HG03108 (cell line): ENCODE data around the gene E4F1.
"Not testable (repeated sequence)": the region's sequence is repeated elsewhere in the genome, so short reads cannot be mapped to it uniquely, and the experiment has no call there.

ENCODE experiments used
- ATAC-seq: cut with Tn5 transposase; IDR thresholded peaks from one replicate; pipeline ENCODE4 v1.9.1; 2021; ENCODE audit warnings: moderate library complexity; ENCODE audit not compliant: unreplicated experiment

The E4F1 gene

DNA sequence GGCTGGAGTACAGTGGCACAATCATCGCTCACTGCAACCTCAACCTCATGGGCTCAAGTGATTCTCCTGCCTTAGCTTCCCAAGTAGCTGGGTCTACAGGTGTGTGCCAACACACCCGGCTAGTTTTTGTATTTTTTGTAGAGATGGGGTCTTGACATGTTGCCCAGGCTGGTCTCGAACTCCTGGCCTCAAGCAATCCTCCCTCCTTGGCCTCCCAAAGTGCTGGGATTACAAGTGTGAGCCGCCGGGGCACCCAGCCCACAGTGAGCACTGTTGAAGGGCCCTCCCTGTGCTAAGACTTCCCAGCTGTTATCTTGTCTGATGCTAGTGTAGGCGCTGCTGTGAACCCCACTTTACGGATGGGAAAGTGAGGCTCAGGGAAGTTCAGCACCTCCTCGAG is 35.0 kb upstream of the E4F1 start:
- ATAC-seq = no peak

DNA sequence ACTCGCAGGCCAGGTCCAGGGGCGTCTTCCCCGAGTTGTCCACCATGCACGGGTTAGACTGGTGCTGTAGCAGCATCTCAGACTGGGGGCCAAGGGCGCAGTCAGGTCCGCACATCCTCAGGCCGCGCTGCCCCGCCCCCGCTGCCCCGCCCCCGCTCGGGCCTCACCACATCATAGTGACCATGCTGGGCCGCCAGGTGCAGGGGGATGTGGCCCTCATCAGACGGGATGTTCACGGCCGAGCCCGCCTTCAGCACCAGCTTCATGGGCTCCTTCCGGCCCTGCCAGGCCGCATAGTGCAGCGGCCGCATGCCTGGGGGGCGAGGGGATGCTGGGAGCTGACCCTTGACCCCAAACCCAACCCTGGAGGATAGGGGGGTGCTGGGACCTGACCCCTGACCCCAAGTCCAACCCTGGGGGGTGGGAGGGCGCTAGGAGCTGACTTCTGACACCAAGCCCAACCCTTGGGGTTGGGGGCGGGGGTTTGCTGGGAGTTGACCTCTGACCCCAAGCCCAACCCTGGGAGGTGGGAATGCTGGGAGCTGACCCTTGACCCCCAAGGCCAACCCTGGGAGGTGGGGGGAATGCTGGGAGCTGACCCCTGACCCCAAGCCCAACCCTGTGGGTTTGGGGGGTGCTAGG is 34.0 kb upstream of the E4F1 start:
- no peak for ATAC-seq

DNA sequence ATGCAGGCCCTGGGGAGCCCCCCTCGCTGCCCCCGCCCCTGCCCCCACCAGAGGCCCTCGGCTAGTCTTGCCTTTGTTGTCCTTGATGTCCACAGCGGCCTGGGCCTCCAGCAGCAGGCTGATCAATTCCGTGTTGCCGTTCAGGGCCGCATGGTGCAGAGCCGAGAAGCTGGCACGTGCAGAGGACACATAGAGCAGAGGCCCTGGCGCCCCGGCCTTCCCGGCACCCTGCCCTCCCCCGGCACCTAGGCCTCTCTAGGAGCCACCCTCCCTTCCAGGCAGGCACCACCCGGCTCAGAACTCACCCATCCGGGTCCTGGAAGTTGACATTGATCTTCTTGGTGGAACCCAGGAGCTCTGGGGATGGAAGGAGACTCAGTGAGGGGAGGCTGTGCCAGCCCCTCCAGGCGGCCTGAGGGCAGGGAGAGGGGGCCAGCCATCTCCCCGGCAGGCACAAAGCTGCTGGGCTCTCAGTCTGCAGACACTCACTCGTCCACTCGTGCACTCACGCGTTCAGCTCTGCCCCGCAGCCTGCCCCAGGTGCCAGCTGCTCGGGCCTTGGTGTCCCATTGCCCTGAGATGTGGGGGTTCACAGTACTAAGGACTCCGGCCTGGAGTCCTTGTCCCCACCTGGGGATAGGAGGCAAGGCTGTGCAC is 33.3 kb upstream of the E4F1 start:
- ATAC-seq = no peak

DNA sequence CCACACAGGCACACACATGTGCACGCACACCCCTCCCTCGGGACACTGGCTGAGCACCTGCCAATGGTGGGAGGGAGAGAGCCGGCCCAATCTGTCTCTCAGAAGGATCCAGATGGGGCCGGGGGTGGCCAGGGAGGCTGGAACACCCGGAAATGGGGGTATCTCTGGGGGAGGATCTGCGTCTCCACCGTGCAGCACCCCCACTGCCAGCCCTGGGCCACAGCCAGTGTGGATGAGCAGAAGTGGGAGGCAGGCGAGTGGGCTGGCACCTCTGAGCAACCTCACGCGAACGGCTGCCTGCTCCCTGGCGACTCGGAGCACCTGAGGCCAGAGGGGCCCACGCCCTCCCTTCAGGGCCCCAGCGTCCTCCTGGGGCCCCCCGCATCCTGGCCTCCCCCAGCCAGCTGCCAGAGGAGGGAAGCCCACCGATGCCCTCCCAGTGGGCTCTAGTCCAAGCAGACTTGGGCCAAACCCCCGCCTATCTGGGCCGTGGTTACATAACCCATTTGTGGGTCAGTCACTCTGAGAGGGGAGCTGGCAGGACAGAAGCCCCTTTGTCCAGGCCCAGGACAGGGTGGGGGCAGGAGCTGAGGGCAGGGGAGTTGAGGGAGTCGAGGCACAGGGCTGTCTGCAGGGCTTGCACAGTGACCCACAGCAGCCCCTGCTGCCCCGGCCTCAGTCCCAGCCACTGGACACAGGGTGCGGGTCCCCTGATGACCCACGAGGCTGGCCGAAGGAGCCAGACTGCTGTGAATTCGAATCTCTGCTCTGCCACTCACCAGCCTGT is 32.5 kb upstream of the E4F1 start:
- no peak for ATAC-seq

DNA sequence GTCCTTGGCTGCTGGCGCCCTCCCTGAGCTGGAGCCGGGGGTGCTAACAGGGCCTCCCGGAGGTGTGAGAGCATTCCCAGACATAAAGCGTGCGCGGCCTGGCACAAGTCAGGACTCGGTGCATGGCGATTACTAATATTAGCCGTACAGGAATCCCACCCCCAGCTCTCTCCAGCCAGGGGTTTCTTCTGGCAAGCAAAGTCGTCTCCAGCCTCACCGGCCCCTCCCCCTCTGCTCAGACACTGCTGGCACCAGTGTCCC is 32.0 kb upstream of the E4F1 start:
- ATAC-seq = no peak

DNA sequence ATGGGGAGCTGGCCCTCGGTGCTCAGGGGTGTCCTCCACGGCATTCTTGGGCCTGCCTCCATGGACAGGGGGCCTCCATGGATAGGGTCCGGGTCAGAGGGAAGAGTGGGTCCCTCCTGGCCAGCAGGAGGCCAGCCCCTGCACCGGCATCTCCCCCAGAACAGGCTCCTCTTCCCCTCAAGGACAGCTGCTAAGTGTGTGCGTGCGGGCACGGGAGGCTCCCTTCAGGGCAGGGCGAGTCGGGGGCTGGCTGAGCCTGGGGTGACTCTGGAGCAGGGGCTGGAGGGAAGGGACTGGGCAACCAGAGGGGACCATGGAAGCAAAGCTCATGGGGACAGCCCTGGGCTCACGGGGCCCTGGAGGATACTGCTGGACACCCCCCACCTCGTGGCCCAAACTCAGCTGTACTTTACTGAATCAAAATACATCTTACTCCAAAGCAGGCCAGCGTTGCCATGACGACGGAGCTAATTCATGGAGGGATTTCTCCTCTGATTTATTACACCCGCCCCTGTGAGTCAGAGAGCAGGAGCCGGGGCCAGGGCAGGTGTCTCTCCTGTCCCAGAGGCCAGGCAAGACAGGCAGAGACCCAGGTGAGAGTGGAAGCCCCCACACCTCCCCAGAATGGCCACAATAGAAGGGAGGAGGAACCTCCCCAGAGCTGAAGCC is 29.1 kb upstream of the E4F1 start:
- ATAC-seq = no peak

DNA sequence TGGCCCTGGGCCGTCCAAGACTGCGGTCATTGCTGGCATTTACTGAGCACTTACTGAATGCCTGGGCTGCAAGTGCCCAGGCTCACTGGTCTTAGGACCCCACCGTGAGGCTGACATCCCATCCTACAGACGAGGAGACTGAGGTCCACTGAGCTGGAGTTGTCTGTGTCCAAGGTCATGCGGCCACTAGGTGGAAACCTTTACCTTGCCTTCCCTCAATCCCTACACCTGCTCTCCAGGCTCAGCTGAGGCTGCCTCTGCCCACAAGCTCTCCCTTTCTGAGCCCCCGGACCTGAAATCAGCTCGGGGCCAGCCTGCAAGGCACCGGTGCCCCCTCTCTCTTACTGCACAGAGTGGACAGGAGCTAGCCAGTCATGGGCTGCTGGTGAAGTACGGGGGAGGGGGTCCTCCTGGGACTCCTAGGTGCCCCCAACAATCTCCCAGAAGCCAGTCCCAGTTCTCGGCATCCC is 28.5 kb upstream of the E4F1 start:
- ATAC-seq = no peak

DNA sequence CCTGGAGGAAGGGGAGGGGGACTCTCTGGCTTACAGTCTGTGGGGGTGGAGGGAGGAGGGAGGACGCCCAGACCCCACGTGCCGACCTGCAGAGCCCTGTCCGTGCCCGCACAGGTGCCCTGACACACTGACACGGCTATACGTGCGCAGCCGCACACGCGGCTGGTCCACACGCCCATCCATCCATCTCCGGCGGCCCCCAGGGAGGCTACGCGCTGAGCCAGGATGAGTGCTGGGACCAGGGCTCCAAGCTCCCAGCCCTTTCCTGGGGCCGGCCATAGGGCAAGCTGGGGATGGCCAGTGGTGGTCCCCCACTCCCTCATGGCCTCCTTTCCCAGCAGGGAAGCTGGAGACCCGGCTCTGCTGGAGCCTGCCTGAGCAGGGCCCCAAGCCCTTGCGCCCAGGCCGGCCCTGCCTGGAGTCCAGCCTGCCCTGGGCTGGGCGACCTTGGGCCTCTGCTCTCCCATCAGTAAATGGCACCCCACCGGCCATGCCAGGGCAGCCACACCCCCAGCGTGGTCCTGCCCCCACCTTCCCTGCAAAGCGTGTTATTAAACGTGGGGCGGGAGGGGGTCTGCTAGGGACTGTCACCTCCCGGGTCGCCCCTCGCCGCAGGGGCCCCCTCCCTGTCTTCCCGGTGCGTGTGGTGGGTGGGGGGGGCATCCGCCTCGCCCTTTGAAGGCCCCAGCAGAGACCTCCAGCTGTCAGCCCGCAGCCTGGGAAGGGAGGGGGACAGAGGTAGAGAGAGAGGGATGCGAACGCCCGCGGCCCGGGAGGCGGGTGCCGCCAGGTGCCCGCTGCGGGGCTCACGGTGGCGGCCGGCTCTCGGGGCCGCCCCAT is 27.8 kb upstream of the E4F1 start:
- no peak for ATAC-seq

DNA sequence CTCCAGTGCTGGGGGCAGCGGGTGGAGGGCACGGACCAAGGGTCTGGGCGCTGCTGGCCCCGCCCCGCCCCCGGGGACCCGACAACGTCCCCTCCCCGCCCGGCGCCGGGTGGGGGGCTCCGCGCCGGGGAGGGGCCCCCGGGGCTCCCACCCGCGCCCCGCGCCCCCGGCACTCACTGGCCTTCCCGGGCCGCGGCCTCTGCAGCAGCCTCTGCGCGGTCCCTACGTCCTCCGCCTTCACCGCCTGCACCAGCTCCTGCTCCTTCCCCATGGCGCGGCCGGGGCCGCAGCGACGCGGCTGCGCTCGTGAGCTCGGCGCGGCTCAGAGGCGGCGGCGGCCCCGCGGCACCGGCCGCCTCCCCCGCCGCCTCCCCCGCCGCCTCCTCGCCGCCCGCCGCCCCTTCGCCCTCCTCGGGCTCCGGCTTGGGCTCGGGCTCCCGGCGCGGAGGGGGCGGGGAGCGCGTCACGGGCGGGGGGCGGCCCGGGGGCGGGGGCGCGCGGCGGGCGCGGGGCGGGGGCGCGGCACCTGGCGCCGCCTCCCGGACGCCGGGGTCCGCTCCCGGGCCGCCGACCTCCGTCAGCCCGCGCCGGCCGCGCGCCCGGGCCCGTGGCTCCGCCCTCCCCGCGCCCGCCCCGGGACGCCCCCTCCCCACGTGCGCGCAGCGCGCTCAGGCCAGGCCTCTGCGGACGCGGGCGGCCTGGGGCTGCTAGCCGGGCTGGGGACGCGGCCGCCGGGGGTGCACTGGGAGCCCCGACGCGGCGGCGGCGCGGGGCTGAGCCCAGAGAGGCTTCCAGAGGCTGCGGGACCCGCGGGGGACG is 27.0 kb upstream of the E4F1 start, which contains the start of gene CASKIN1:
Gene CASKIN1, minus strand, starts transcription at position 444 of the 819 bp plus-strand sequence. Its CDS starts 173 bp downstream, at position 271.
- ATAC-seq = no peak

DNA sequence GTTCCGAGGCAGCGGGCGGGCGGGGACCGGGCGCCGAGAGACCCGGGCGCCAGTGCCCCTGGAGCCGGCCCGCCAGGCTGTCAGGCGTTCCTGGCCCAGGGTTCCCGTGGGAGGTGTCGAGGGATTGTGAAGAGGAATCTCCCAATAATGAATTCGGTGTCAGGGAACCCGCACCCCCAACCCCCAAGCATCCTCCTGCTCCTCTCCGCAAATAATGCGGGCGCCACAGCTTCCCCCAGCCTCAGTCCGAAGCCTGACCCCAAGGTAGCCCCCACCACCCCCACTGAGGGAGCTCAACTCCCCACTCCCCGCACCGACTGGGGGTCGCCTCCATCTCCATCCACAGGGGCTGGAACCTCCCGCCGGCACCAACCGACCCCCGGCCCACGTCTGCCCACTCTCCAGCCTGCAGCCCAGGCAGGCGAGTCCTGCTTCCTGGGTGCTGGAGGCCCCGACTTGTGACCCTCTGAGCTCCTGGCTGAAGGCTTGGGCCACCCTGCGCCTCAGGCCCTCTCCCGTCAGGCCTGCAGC is 26.3 kb upstream of the E4F1 start:
- ATAC-seq = no peak

DNA sequence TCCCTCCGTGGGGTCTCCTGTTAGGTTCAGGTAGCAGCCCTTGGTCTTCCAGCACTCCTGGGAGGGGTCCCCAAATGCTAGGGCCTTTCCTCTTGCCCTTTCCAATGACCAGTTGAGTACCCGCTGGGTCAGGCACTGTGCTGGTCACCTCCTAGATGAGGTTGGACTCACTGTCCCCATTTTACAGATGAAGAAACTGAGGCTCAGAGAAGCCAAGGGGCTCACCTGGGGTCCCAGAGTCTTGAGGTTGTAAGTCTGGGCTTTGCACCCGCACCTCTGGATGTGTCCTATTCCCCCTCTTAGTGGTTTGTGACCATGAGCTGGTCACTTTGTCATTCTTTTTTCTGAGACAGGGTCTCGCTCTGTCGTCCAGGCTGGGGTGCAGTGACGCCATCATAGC is 25.6 kb upstream of the E4F1 start:
- ATAC-seq = no peak

DNA sequence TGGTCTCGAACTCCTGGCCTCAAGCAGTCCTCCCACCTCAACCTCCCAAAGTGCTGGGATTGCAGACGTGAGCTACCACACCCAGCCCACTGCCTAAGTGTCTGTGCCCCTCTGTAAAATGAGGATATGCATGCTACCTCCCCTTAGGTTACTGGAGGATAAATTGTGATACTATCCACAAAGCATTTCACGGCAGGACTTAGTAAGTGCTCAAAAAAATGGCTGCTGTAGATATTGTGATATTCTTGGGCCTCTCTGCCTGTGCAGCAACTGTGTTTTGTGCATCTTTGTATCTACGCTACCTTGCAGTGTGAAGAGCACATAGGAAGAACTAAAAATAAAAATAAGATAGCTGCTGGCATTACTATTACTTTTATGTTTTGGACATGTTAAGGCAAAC is 25.1 kb upstream of the E4F1 start:
- no peak for ATAC-seq

DNA sequence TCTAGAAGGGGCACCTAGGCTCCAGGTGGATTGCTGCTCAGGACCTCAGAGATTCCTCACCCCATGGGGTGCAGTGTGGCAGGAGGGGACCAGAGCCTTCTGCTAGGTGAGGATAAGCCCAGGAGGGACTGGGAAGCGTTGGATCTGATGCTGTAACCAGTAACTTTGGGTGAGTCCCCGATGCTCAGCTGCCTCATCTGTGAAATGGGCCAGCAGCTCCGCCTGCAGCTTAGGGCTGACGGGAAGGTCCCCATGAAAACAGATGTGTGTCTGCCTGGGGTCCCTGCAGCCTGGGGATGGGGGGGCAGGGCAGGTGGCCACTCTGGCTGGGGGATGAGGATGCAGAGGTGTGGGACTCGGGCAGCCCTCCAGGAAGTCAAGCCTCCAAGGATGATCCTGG is 24.3 kb upstream of the E4F1 start:
- no peak for ATAC-seq

DNA sequence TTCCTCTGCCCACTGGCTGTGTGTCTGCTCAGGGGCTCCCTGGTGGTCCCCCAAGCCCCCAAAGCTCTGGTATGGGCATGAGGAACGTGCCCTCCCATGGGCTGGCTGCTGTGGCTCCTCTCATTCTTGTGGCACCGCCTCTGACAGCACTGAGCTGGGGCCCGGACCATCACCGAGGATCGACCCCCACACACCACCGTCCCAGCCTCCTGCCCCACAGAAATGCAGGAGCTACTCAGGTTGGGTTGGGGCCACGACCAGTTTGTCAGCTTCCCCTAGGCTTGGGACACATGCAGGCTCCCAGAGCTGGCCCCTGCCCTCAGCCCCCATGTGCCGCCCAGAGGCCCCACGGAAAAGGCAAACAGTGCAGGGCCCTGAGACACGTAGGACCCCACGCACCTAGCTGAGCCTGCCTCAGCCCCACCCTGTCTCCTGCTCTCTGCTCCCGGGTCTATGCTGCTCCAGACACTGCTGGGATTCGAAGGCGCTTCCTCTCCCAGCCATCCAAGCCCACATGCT is 23.7 kb upstream of the E4F1 start:
- no peak for ATAC-seq

DNA sequence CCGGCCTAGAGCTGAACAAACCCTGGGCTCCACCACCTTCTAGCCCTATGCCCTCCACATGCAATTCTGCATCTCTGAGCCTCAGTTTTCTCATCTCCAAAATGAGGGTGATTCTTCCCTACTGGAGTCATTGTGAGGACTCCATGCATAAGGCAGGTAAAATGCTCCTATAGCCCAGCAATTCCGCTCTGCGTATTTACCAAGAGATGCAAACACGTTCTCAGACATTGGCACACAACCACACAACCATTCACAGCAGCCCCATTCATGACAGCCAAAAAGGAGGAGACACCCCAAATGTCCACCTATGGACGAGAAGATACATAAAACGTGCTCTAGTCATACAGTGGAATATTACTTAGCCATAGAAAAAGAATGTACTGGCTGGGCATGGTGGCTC is 23.1 kb upstream of the E4F1 start:
- ATAC-seq = no peak

DNA sequence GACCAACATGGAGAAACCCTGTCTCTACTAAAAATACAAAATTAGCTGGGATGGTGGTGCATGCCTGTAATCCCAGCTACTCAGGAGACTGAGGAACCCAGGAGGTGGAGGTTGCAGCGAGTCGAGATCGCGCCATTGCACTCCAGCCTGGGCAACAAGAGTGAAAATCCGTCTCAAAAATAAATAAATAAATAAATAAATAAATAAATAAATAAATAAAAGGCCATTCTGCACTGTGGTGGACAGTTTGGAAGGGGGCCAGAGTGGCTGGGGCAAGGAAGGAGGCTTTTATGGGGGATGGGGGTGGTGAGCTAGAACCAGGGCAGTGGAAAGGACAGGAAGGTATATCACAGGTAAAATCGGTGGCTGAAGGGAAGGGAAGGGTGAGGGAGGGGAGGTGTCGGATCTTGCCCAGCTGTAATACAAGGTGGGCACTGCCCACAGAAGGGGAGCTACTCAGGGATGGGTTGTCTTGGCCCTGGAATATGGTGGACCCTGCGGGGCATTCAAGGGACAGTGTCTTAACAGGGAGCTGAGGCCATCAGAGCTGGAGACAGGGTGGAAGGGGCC is 20.2 kb upstream of the E4F1 start:
- not testable (repeated sequence) for ATAC-seq

DNA sequence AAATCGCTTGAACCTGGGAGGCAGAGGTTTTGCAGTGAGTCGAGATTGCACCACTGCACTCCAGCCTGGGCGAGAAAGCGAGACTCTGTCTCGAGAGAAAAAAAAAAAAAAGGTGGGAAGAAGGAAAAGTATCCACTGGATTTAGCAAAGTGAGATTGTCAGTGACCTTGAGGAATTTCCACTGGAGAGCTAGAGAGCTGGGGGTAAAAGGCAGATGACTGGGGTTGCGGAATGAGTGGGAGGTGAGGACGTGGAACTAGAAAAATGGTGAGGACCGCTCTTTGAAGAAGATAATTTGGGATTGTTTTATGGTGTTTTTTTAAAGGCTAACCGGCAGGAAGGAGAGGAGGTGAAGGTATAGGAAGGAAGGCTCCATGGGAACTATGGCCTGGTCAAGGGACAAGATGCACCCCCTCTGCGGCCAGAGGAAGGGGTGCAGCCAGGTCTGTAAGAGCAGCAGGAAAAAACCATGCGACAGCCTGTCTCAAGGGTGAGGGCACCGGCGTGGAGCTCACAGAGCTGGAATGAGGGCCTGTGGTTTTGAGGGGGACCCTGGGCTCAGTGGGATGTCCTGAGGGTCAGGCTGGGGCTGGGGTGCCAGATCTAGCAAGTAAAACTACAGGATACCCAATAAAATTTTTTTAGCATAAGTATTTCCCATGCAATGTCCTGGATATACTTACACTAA is 18.8 kb upstream of the E4F1 start:
- ATAC-seq = no peak

DNA sequence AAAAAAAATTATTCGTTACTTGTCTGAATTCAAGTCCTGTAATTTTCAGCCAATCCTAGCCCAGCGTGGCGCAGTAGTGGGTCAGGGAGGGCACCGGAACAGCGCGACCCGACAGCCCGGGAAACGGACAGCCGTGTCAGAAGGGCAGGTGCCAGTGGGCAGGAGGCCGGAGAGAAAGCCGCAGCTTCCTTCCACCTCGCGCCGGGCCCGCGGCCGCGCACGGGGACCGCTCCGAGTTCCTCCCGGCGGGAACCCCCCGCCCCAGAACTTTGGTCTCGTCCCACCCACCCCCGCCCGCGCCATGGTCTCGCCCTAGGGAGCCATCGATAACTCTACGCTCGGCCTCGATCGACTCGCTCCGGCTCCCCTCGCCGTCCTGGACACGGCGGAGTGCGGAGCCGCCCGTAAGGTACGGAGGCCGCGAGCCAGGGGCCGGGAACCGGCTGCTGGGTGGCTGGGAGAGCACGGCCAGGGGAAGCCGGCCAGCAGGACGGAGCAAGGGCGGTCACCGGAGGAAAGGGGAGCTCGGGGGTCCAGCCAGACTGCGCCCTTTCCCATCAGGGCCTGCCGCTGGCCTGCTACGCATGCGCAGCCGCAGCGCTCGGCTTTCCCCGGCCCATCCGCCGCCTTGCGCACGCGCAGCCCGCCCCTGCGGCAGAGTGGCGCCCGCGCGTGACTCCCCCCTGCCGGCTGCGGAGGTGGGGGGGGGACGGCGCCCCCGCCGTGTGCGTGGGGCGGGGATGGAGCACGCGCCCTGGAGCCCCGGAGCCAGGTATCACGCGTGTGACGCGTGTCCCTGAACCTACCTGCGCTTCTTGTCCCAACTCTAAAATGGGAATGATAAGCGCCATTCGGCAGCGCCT is 18.1 kb upstream of the E4F1 start, which contains the start of gene MLST8:
Gene MLST8, plus strand, starts transcription at position 351 of the 863 bp plus-strand sequence. CDS start 632 bp downstream, outside the sequence.
- peak; percentile 64 for ATAC-seq
